Erythroblast (primary cell): ENCODE results near the gene EPHA7.

Experiments used
- GATA1 ChIP-seq: IDR thresholded peaks from 2 replicates; pipeline ENCODE4 v1.6.1; 2011; ENCODE audit warnings: low read depth, mild to moderate bottlenecking, control low read depth, low read length, moderate library complexity
- POLR2A ChIP-seq: IDR thresholded peaks from 2 replicates; pipeline ENCODE4 v1.6.1; 2011; ENCODE audit warnings: mild to moderate bottlenecking, low read length

DNA sequence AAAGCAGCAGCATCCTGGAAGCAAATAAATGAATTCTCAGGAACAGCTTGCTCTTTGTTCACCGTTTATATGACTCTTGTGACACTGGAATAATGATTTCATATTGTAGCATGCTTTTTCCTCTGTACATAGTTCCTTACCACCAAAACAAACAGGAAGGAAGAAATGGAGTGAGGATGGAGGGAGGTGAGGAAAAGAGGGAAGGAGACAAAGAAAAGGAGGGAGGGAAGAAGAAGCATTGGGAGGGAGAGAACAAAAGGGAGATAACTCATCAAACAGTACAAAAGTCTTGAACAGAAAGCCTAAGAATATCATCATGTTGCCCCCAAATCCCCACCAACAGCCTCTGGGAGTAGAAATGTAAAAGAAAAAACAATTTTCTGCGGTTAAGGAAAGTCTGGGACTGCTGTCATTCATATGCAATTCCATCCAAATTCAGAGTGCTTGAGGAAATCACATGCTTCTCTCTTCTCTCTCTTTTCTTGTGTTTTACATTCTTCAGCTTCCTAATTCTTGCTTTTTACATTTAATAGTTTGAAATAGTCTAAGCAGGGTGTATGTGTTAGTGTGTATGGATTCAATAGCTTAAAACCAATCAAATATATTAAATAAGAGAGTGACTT lies 81.5 kb downstream of the EPHA7 start:
- TF ChIP-seq POLR2A, result no peak
- no peak for TF ChIP-seq GATA1
